ENCODE data around the gene MPZL1.
"Not testable (repeated sequence)": the region's sequence is repeated elsewhere in the genome, so short reads cannot be mapped to it uniquely, and the experiment has no call there.

The MPZL1 gene

GRCh38 chr1:167784876-167785550 lies 63.2 kb downstream of the MPZL1 start:
- no peak for DNase-seq

DNA sequence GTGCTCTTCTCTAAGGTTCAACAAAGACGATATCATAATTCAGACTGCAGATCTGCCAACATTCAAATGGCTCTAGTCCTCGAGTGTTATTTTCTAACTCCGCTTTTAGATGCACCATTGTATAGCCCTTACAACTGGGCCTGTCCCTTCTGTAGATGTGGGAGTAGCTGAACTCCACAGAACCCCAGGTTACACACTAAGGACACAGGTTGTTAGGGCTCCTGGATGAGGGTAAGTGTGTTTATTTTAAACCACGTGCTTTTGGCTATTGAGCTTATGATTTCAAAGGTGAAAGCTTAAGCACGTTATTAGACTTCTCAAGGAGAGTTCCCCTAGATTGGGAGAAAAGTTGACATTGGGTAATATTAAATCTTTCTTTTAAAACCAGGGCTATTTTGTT lies 64.7 kb downstream of the MPZL1 start:
- no peak for DNase-seq

GRCh38 chr1:167789501-167789900 lies 67.7 kb downstream of the MPZL1 start:
- no peak for DNase-seq

DNA sequence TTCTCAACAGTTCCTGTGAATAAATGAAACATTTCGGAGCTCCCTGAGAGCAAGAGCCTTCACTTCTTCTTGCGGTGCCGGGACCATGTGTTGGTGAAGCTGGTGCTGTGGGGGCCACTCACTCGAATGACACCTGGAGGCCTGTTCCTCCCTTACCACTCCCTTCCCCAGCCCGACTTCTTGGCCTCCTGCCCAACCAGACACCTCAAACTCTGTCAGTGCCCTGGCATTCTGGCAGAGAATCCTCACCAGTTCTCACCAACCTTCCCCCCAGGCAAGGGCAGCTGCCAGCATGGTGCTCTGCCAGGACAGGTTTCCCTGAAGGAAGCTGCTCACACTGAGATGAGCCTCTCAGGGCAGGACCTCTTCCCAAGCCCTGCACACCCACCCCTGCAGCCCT lies 68.3 kb downstream of the MPZL1 start:
- no peak for DNase-seq

- no peak for DNase-seq
Measured at GRCh38 chr1:167791281-167792187, 69.8 kb downstream of the MPZL1 start.

- DNase-seq = no peak
Measured at GRCh38 chr1:167792188-167792565, 70.4 kb downstream of the MPZL1 start.

- no peak for DNase-seq
Measured at GRCh38 chr1:167794043-167794442, 72.3 kb downstream of the MPZL1 start.

- no peak for DNase-seq
Measured at GRCh38 chr1:167795810-167796740, 74.3 kb downstream of the MPZL1 start.

- DNase-seq = peak; percentile 61
Measured at GRCh38 chr1:167797015-167797414, 75.2 kb downstream of the MPZL1 start.

GRCh38 chr1:167798952-167799351 lies 77.2 kb downstream of the MPZL1 start:
- no peak for DNase-seq

DNA sequence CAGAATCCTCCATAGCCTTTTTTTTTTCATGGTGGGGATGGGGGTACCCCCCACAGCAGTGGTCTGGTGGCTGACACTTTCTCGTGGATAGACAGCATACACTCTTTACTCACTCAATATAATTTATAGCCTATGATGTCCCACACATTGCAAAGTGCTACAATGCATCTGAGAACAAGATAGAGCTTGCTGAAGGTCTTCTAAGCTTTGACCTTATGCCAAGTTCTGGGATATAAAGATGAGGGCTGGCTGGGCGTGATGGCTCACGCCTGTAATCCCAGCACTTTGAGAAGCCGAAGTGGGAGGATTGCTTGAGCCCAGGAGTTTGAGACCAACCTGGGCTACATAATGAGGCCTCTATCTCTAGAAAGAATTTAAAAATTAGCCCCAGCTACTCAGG lies 78.0 kb downstream of the MPZL1 start:
- no peak for DNase-seq

- no peak for DNase-seq
Measured at GRCh38 chr1:167800251-167800650, 78.5 kb downstream of the MPZL1 start.

- DNase-seq = no peak
Measured at GRCh38 chr1:167802235-167802634, 80.5 kb downstream of the MPZL1 start.

GRCh38 chr1:167803358-167804207 lies 81.8 kb downstream of the MPZL1 start:
- DNase-seq = peak; percentile 74

DNA sequence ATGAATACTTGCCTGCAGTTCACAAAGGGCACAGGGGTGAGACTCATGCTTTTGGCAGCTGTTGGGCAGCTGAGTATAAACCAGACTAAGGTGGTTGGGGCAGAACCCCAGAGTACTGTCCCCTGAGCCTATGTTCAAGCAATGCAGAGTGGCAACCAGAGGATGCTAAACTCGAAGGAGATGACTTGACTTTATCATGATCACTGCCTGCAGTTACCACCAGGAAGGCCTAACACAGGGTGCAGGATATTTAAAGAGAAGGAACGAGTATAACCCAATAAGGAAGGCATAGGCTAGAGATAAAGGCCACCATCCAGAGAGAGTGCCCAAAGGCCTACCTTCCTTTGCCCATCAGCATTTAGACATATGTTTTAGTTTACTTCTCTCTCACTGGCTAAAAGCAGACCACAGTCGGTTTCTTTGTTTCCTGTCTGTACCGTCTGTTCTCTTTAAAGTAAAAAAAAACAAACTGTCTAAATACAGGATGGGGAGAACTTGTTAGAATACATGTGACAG lies 83.3 kb downstream of the MPZL1 start:
- no peak for DNase-seq

DNA sequence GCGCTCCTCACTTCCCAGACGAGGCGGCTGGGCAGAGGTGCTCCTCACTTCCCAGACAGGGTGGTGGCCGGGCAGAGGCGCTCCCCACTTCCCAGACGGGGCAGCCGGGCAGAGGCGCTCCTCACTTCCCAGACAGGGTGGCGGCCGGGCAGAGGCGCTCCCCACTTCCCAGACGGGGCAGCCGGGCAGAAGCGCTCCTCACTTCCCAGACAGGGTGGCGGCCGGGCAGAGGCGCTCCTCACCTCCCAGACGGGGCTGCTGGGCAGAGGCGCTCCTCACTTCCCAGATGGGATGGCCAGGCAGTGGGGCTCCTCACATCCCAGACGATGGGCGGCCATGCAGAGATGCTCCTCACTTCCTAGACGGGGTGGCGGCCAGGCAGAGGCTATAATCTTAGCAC lies 84.5 kb downstream of the MPZL1 start:
- DNase-seq = not testable (repeated sequence)

DNA sequence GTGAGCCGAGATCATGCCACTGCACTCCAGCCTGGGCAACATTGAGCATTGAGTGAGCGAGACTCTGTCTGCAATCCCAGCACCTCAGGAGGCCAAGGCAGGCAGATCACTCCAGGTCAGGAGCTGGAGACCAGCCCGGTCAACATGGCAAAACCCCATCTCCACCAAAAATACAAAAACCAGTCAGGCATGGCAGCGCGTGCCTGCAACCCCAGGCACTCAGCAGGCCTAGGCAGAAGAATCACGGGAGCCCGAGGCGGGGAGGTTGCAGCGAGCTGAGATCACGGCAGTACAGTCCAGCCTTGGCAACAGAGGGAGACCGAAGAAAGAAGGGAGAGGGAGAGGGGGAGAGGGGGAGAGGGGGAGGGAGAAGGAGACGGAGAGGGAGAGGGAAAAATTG lies 84.9 kb downstream of the MPZL1 start:
- DNase-seq = not testable (repeated sequence)

- no peak for DNase-seq
Measured at GRCh38 chr1:167808104-167808503, 86.3 kb downstream of the MPZL1 start.

DNA sequence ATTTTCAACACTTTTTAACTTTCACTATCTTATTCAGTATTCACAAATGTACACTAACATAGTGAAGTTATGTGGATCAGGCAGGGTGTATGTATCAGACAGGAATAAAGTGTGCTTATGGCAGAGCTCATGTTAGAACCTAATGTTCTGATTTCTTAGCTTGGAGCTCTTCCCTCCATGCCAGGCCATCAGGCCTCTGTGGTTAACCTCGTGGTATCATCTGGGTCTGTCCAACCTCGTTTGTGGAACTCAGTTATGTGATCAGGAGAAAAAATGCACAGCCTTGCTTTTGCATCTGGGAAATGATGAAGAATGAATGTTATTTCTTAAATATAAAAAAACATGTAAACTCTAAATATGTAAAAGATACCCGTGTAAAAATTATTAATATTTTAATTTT lies 86.9 kb downstream of the MPZL1 start:
- DNase-seq = no peak

- no peak for DNase-seq
Measured at GRCh38 chr1:167812972-167813371, 91.2 kb downstream of the MPZL1 start.

DNA sequence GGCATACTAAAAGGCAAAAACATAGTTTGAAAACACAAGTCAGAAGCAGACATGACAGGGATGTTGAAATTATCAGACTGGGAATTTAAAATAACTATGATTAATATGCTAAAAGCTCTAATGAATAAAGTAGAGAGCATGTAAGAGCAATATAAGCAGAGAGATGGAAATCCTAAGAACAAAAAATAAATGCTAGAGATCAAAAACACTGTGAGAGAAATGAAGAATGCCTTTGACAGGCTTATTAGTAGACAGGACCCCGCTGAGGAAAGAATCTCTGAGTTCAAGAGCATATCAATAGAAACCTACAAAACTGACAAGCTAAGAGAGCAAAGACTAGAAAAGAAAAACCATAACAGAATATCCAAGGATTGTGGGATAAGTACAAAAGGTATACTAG lies 93.9 kb downstream of the MPZL1 start:
- no peak for DNase-seq
